Measurements from ENCODE around the gene TEAD4.

DNA sequence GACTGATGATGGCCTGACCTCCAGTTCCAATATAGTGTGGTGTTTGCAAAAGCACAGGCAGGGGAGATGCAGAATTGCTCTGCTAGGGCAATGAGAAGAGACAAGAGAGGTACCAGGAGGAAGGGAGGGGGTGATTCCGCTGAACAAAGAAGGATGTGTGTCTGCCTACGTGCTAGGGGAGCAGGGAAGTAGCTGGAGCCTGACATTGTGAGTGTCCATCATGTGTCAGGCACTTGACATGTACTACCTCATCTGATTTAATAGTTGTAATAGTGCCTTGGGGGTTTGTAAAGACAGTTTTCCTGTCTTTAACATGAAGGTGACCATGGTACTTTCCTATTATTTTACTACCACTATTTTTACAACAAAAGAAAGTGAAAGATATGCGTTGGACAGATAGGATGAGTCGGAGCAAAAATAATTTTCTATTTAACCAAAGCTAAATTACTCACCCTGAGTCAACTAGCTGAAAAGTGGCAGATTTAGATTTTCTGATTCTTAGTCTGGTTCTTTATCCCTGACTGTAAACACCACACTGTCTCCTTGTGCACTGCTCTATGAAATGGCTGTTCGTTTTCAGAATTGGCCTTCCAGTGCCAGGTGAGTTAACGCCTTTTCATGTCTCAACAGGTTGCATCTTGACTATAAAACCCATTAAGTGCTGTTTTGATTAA is 33.7 kb upstream of the TEAD4 start:
- no peak for TF ChIP-seq GATA3 (IDR thresholded peaks at IDR 0.05; ENCODE audit: low read depth, low read length)
- TF ChIP-seq GATA2 (IDR thresholded peaks at IDR 0.05; ENCODE audit: low read depth, low read length): no peak
